H1 (cell line): ENCODE measurements around the gene DCDC2. TPM values are rescaled to one million over a fixed set of nuclear protein-coding genes. Genes with fewer than 3 reads are reported as not detected.

ENCODE experiments used
- CTCF ChIA-PET: fragments of 300-600 bp; sonication (Branson Sonifier 250); formaldehyde crosslinking; loops from one replicate; lab custom pipeline; 2021; ENCODE audit not compliant: partially characterized antibody; lab: Charles Lee
- POLR2A ChIA-PET: fragments of 300-600 bp; sonication (Branson Sonifier 250); formaldehyde crosslinking; loops from one replicate; lab custom pipeline; 2021; ENCODE audit warnings: inconsistent platforms; ENCODE audit not compliant: partially characterized antibody; lab: Charles Lee
- DNase-seq, 2 experiments: peaks; one replicate each; pipeline versions ENCODE4 v3.0.0 to v3.0.0-alpha.2; 2010 to 2022; ENCODE audit warnings: low spot score in 2 of 2, low read depth in 1 of 2, mixed read lengths in 1 of 2
- FAIRE-seq: peaks from 2 replicates; lab custom pipeline; 2011; peaks lifted over from hg19 to GRCh38; lab: Jason Lieb, UNC
- H2AFZ ChIP-seq: 2 replicates; pipeline ENCODE4 v1.8.1; 2012; ENCODE audit warnings: low read length, inconsistent platforms
- H2AK5ac ChIP-seq: 2 replicates; pipeline ENCODE4 v1.6.1; 2013; ENCODE audit warnings: low read depth, low read length
- H2BK120ac ChIP-seq: replicated peaks from 2 replicates; pipeline ENCODE3; 2013; ENCODE audit warnings: low read depth, low read length, inconsistent platforms
- H2BK12ac ChIP-seq: 2 replicates; pipeline ENCODE4 v1.6.1; 2013; ENCODE audit warnings: low read depth, low read length
- H2BK15ac ChIP-seq: 2 replicates; pipeline ENCODE4 v1.6.1; 2013; ENCODE audit warnings: low read length
- H2BK20ac ChIP-seq: 2 replicates; pipeline ENCODE4 v1.6.1; 2013; ENCODE audit warnings: low read length
- H2BK5ac ChIP-seq: 2 replicates; pipeline ENCODE4 v1.6.1; 2013; ENCODE audit warnings: low read depth, low read length
- H3K14ac ChIP-seq: 2 replicates; pipeline ENCODE4 v1.6.1; 2013; ENCODE audit warnings: inconsistent platforms; ENCODE audit not compliant: insufficient read length
- H3K18ac ChIP-seq: 2 replicates; pipeline ENCODE4 v1.6.1; 2013; ENCODE audit warnings: low read length; ENCODE audit errors: extremely low read depth
- H3K23ac ChIP-seq: 2 replicates; pipeline ENCODE4 v1.6.1; 2013; ENCODE audit warnings: inconsistent platforms; ENCODE audit not compliant: insufficient read length
- H3K23me2 ChIP-seq: 2 replicates; pipeline ENCODE4 v1.6.1; 2013; ENCODE audit warnings: low read depth, low read length
- H3K27ac ChIP-seq: 2 replicates; pipeline ENCODE4 v1.6.1; 2011; ENCODE audit warnings: low read depth, low read length, inconsistent platforms
- H3K27me3 ChIP-seq, 4 experiments: replicated peaks in 1 of 4; 1 replicate in 1 of 4; 2 replicates in 3 of 4; pipeline versions ENCODE4 v1.6.1 to v1.8.1; 2011 to 2013; ENCODE audit warnings: low read length in 3 of 4, mild to moderate bottlenecking in 3 of 4, inconsistent platforms in 2 of 4, mixed read lengths in 2 of 4, moderate library complexity in 1 of 4; ENCODE audit not compliant: control insufficient read depth in 3 of 4, insufficient read depth in 3 of 4; ENCODE audit errors: extremely low read depth in 1 of 4
- H3K36me3 ChIP-seq, 4 experiments: 2 replicates each; pipeline versions ENCODE4 v1.6.1 to v1.8.1; 2011 to 2013; ENCODE audit warnings: mild to moderate bottlenecking in 4 of 4, low read length in 3 of 4, moderate library complexity in 2 of 4, control low read depth in 1 of 4, inconsistent platforms in 1 of 4; ENCODE audit not compliant: insufficient read depth in 4 of 4, control insufficient read depth in 2 of 4
- H3K4ac ChIP-seq: replicated peaks from 2 replicates; pipeline ENCODE3; 2013; ENCODE audit warnings: low read length, low read depth, mixed read lengths, inconsistent platforms; ENCODE audit not compliant: insufficient read length
- H3K4me1 ChIP-seq, 4 experiments: replicated peaks in 1 of 4; 1 replicate in 1 of 4; 2 replicates in 3 of 4; pipeline versions ENCODE4 v1.6.1 to v1.8.1; 2011 to 2013; ENCODE audit warnings: low read length in 3 of 4, inconsistent platforms in 2 of 4, mixed read lengths in 1 of 4; ENCODE audit not compliant: insufficient read depth in 4 of 4, control insufficient read depth in 3 of 4
- H3K4me2 ChIP-seq, 2 experiments: 2 replicates each; pipeline versions ENCODE4 v1.6.1 to v1.8.1; 2011 to 2013; ENCODE audit warnings: low read depth in 2 of 2, low read length in 2 of 2, control low read depth in 1 of 2, inconsistent platforms in 1 of 2, mild to moderate bottlenecking in 1 of 2; ENCODE audit not compliant: insufficient read depth in 1 of 2
- H3K4me3 ChIP-seq, 4 experiments: fragments of 200-600, 300-600 bp in 1 of 4; sonication (generic), shearing (Covaris generic), sonication (Bioruptor Twin) in 1 of 4; 2 replicates each; pipeline versions ENCODE4 v1.5.1 to v1.8.1; 2011 to 2016; ENCODE audit warnings: low read length in 4 of 4, low read depth in 3 of 4, control low read depth in 2 of 4, inconsistent platforms in 2 of 4, mild to moderate bottlenecking in 2 of 4, mixed read lengths in 1 of 4, moderate library complexity in 1 of 4; ENCODE audit not compliant: insufficient read depth in 2 of 4; ENCODE audit errors: extremely low read depth in 1 of 4
- H3K56ac ChIP-seq: replicated peaks from 2 replicates; pipeline ENCODE3; 2013; ENCODE audit warnings: low read depth, mild to moderate bottlenecking, mixed read lengths, low read length, inconsistent platforms; ENCODE audit not compliant: insufficient read length
- H3K79me1 ChIP-seq: 2 replicates; pipeline ENCODE4 v1.6.1; 2013; ENCODE audit warnings: low read depth, low read length, control low read depth
- H3K79me2 ChIP-seq, 2 experiments: 2 replicates each; pipeline versions ENCODE4 v1.6.1 to v1.8.1; 2012 to 2013; ENCODE audit warnings: low read length in 2 of 2, mild to moderate bottlenecking in 2 of 2, inconsistent platforms in 1 of 2; ENCODE audit not compliant: insufficient read depth in 2 of 2, control insufficient read depth in 1 of 2
- H3K9ac ChIP-seq, 4 experiments: replicated peaks in 1 of 4; 1 replicate in 1 of 4; 2 replicates in 3 of 4; pipeline versions ENCODE4 v1.6.1 to v1.8.1; 2011 to 2013; ENCODE audit warnings: low read depth in 3 of 4, low read length in 3 of 4, control low read depth in 2 of 4, mild to moderate bottlenecking in 2 of 4, moderate library complexity in 2 of 4, inconsistent platforms in 1 of 4; ENCODE audit errors: extremely low read depth in 1 of 4
- H3K9me3 ChIP-seq, 2 experiments: 2 replicates each; pipeline versions ENCODE4 v1.6.1 to v1.8.1; 2012 to 2013; ENCODE audit warnings: mild to moderate bottlenecking in 2 of 2, moderate library complexity in 2 of 2, control low read depth in 1 of 2, inconsistent platforms in 1 of 2, low read depth in 1 of 2, low read length in 1 of 2, mixed read lengths in 1 of 2; ENCODE audit not compliant: insufficient read depth in 2 of 2
- H4K20me1 ChIP-seq, 2 experiments: replicated peaks in 1 of 2; 2 replicates each; pipeline versions ENCODE3 to v1.8.1; 2011 to 2013; ENCODE audit warnings: inconsistent platforms in 2 of 2, low read length in 2 of 2, mild to moderate bottlenecking in 1 of 2; ENCODE audit not compliant: insufficient read depth in 2 of 2, control insufficient read depth in 1 of 2
- H4K5ac ChIP-seq: 2 replicates; pipeline ENCODE4 v1.6.1; 2013; ENCODE audit warnings: low read length, low read depth, mixed read lengths, inconsistent platforms; ENCODE audit not compliant: insufficient read length
- H4K8ac ChIP-seq: 2 replicates; pipeline ENCODE4 v1.8.0; 2013; ENCODE audit warnings: mild to moderate bottlenecking, moderate library complexity, low read length, inconsistent platforms; ENCODE audit not compliant: insufficient read depth; ENCODE audit errors: extremely low read depth
- H4K91ac ChIP-seq: replicated peaks from 2 replicates; pipeline ENCODE3; 2013; ENCODE audit warnings: low read length, mixed read lengths, inconsistent platforms; ENCODE audit not compliant: insufficient read length
- ASH2L ChIP-seq: fragments of 200-600, 300-600 bp; sonication (generic); IDR thresholded peaks from one replicate; pipeline ENCODE4 v1.7.1; 2017; ENCODE audit warnings: low read length
- CTBP2 ChIP-seq: IDR thresholded peaks from 2 replicates; pipeline ENCODE4 v1.7.0; 2011; ENCODE audit warnings: borderline replicate concordance, mild to moderate bottlenecking, moderate library complexity, mixed read lengths, low read length; ENCODE audit not compliant: insufficient read depth, insufficient read length
- GTF2F1 ChIP-seq: IDR thresholded peaks from 2 replicates; pipeline ENCODE4 v1.6.1; 2012; ENCODE audit warnings: low read depth, low read length, improper control_type of control experiment, borderline replicate concordance
- HDAC6 ChIP-seq: IDR thresholded peaks from one replicate; pipeline ENCODE4 v1.7.1; 2012; ENCODE audit warnings: low read depth, mild to moderate bottlenecking, inconsistent platforms, low read length, moderate library complexity
- RBBP5 ChIP-seq: IDR thresholded peaks from 2 replicates; pipeline ENCODE4 v1.7.1; 2012; ENCODE audit warnings: low read depth, mild to moderate bottlenecking, inconsistent platforms, low read length, moderate library complexity, borderline replicate concordance
- TCF12 ChIP-seq: IDR thresholded peaks from 2 replicates; pipeline ENCODE4 v1.6.1; 2011; ENCODE audit warnings: low read depth, mild to moderate bottlenecking, low read length
- ZNF274 ChIP-seq: IDR thresholded peaks from 2 replicates; pipeline ENCODE4 v1.7.0; 2012; ENCODE audit warnings: low read length, borderline replicate concordance; ENCODE audit errors: extremely low read depth
- WGBS, 2 experiments: shearing (Covaris generic) in 1 of 2; methylation state at CpG; one replicate each; pipeline versions ENCODE4 v1.1.6 to v1.1.7; 2013 to 2015; ENCODE audit warnings: low lambda C conversion rate in 2 of 2, mixed read lengths in 2 of 2, inconsistent platforms in 1 of 2, low coverage in 1 of 2, missing lambda C conversion rate in 1 of 2; ENCODE audit not compliant: insufficient replicate concordance in 2 of 2, insufficient coverage in 1 of 2, insufficient read length in 1 of 2; ENCODE audit errors: extremely low coverage in 1 of 2, missing lambda C conversion rate in 1 of 2; 5-methylcytosine and 5-hydroxymethylcytosine counted together
- polyA plus RNA-seq, 7 experiments: library from polyadenylated mRNA; depleted of rRNA in 3 of 7; stranded (reverse) in 5 of 7; unstranded in 2 of 7; fragments of >200 nt in 5 of 7; fragments of 200-250 nt in 2 of 7; gene quantifications; 1 replicate in 5 of 7; 2 replicates in 1 of 7; 4 replicates in 1 of 7; pipeline versions ENCODE4 v1.2.1 to v1.2.3, GENCODE V29; 2011 to 2013; ENCODE audit warnings: missing spikeins in 2 of 7, mixed read lengths in 2 of 7
- total RNA-seq: library from RNA; stranded (reverse); fragmentation: NEBNext Ultra II Directional; extraction: Animal tissue kit (Norgen Biotek cat#: 25700); gene quantifications from 2 replicates; pipeline ENCODE4 v1.2.1, GENCODE V29; 2021
- TF ChIP-seq, protein P1 (sequence below): IDR thresholded peaks from 2 replicates; pipeline ENCODE4 v1.6.1; 2012; ENCODE audit warnings: low read length, inconsistent platforms
- TF ChIP-seq, protein P2 (sequence below): IDR thresholded peaks from 2 replicates; pipeline ENCODE4 v1.6.1; 2012; ENCODE audit warnings: inconsistent platforms

Gene DCDC2
- total and polyA plus RNA-seq, 2 of the 8 experiments (the other 6 are each of a cell fraction or from before 2014, with no cell fraction given), result 0.03 to 0.15 TPM

DNA sequence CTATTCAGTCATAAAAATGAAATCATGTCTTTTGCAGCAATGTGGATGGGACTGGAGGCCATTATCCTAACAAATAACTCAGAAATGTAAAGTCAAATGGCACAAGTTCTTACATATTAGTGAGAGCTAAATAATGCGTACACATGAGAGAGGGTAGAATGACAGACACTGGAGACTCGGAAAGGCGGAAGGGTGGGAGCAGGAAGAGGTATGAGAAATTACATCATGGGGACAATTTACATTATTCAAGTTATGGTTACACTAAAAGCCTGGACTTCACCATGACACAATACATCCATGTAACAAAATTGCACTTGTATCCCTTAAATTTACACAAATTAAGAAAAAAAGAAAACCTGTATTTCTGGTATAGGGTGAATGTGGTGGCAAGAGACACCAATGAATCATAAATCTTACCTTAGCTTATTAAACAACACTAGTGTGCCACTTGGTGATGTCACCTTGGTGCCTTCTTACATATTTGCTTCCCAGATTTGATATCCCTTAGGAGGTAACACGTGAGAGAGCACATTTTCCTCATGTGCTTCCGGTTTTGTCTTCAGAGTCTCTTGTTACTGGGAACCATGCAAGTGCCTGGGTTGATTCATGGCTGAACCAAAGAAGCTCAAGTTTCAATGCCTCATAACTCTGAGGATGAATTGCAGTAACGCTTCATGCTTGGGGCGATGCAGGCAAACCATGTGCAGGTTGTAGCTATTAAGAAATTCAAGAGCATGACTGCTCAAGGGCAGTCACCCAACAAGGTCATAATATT lies 84.6 kb downstream of the DCDC2 start:
- no peaks in the 10 kb centered on the region for H3K27me3 ChIP-seq
- no peak overlapping the region for H2BK120ac ChIP-seq
- no peak for TF ChIP-seq ASH2L
- no peak for TF ChIP-seq CTBP2
- no peak for TF ChIP-seq RBBP5
- TF ChIP-seq ZNF274, result no peak
- TF ChIP-seq TCF12, result no peak
- TF ChIP-seq, protein P1, sequence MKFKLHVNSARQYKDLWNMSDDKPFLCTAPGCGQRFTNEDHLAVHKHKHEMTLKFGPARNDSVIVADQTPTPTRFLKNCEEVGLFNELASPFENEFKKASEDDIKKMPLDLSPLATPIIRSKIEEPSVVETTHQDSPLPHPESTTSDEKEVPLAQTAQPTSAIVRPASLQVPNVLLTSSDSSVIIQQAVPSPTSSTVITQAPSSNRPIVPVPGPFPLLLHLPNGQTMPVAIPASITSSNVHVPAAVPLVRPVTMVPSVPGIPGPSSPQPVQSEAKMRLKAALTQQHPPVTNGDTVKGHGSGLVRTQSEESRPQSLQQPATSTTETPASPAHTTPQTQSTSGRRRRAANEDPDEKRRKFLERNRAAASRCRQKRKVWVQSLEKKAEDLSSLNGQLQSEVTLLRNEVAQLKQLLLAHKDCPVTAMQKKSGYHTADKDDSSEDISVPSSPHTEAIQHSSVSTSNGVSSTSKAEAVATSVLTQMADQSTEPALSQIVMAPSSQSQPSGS, result no peak
- no peak for TF ChIP-seq HDAC6
- TF ChIP-seq, protein P2, sequence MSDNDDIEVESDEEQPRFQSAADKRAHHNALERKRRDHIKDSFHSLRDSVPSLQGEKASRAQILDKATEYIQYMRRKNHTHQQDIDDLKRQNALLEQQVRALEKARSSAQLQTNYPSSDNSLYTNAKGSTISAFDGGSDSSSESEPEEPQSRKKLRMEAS, result no peak
- no peak for TF ChIP-seq GTF2F1
- no peak overlapping the region for H2BK5ac ChIP-seq
- H3K36me3 ChIP-seq, result no peaks in the 10 kb centered on the region
- no peak overlapping the region for H2BK20ac ChIP-seq
- DNase-seq (no peak), FAIRE-seq (no peak)
- H4K91ac ChIP-seq, result no peak overlapping the region
- H2AK5ac ChIP-seq, result no peak overlapping the region
- H3K9me3 ChIP-seq, result no peaks in the 10 kb centered on the region
- no peak overlapping the region for H4K5ac ChIP-seq
- H3K4me1 ChIP-seq, result no peaks in the 10 kb centered on the region
- H3K14ac ChIP-seq, result no peak overlapping the region
- H2BK15ac ChIP-seq, result no peak overlapping the region
- no peak overlapping the region for H4K8ac ChIP-seq
- no peak overlapping the region for H3K9ac ChIP-seq
- no peaks in the 10 kb centered on the region; the same call in 1 of the 2 replicates for H3K79me1 ChIP-seq
- POLR2A ChIA-PET, result no interaction called here
- 0 out of 2 replicates have a peak overlapping the region, but pooled peaks have one; percentile 70 for H2AFZ ChIP-seq
- no peak overlapping the region; the same call in 1 of the 2 replicates for H2BK12ac ChIP-seq
- no peaks in the 10 kb centered on the region for H4K20me1 ChIP-seq
- H3K56ac ChIP-seq, result no peak overlapping the region
- no peak overlapping the region for H3K4me3 ChIP-seq
- no peak overlapping the region for H3K4me2 ChIP-seq
- H3K18ac ChIP-seq, result 0 out of 2 replicates have a peak overlapping the region, but pooled peaks have one; percentile 20
- H3K23ac ChIP-seq, result no peak overlapping the region
- no peak overlapping the region for H3K4ac ChIP-seq
- H3K23me2 ChIP-seq, result no peaks in the 10 kb centered on the region
- no peaks in the 10 kb centered on the region for H3K79me2 ChIP-seq
- H3K27ac ChIP-seq, result no peak overlapping the region
- WGBS, 2 experiments, result 82% methylated on average over 7 of the region's 7 CpGs; no CpG with 5 or more reads in 1 of the 2 experiments
- CTCF ChIA-PET, result interaction anchor here (0.8 to 3.3 kb wide), 16 partner anchors 9 to 552 kb away, joined by 3 to 27 read pairs (median 5); no protein-coding TSS in a partner anchor
